Fibroblast of lung (primary cell): ENCODE measurements around the gene KIAA0753.

Experiments used
- CTCF ChIP-seq, 2 donors: IDR thresholded peaks in 1 of 2; conservative IDR thresholded peaks in 1 of 2; 1 replicate in 1 of 2; 2 replicates in 1 of 2; pipeline ENCODE4 v1.5.1; 2011 to 2012; ENCODE audit warnings: low read length in 2 of 2, control low read depth in 1 of 2, inconsistent platforms in 1 of 2, low read depth in 1 of 2, mild to moderate bottlenecking in 1 of 2
- EZH2 ChIP-seq: IDR thresholded peaks from 2 replicates; pipeline ENCODE4 v1.5.1; 2012; ENCODE audit warnings: low read length, control low read depth, mild to moderate bottlenecking; ENCODE audit errors: missing control alignments

GRCh38 chr17:6596941-6597340, 43.6 kb downstream of the KIAA0753 start:
- TF ChIP-seq CTCF (conservative IDR thresholded peaks at IDR 0.05 in 1 of 2, IDR thresholded peaks at IDR 0.05 in 1 of 2; ENCODE audit: low read depth in 1 of 2, low read length in 2 of 2) (no peak), EZH2 (no peak)
